Erythroblast (primary cell): ENCODE results near the gene LHFPL3.

Experiments
- DNase-seq, 2 experiments: peaks; one replicate each; lab custom pipeline; 2025; lab: John Stamatoyannopoulos, UW
- GATA1 ChIP-seq: IDR thresholded peaks from 2 replicates; pipeline ENCODE4 v1.6.1; 2011; ENCODE audit warnings: low read depth, mild to moderate bottlenecking, control low read depth, low read length, moderate library complexity
- POLR2A ChIP-seq: IDR thresholded peaks from 2 replicates; pipeline ENCODE4 v1.6.1; 2011; ENCODE audit warnings: mild to moderate bottlenecking, low read length

The LHFPL3 gene

GRCh38 chr7:104843198-104843597 lies 514.8 kb downstream of the LHFPL3 start:
- no peak for DNase-seq

DNA sequence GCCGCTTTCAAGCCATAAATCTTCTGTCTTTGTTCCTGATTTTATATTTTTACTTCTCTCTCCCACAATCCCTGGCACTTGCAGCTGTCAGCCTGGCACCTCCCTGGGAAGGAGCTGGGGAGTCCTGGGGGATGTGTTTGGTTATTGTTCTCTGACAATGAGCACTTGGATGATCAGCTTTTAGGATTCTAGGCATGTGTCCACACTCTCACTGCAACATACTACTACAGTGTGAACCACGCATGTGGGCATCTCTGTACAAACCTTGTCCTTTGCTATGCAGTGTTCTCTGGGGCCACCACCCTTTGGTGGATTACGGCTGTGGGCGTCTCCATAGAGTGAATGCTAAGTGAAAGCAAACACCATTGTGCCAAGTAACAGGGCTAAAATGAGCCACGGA lies 517.2 kb downstream of the LHFPL3 start:
- no peak for DNase-seq
- no peak for TF ChIP-seq GATA1
- no peak for TF ChIP-seq POLR2A

More at GRCh38 chr7:104843198-104843597, 514.8 kb downstream of the LHFPL3 start:
- TF ChIP-seq POLR2A (no peak), GATA1 (no peak)

GRCh38 chr7:104846731-104847130 lies 518.3 kb downstream of the LHFPL3 start:
- TF ChIP-seq GATA1: no peak
- TF ChIP-seq POLR2A: no peak
- no peak for DNase-seq

GRCh38 chr7:104848138-104848990 lies 520.0 kb downstream of the LHFPL3 start:
- TF ChIP-seq POLR2A: no peak
- TF ChIP-seq GATA1: no peak
- peak; percentile 10 to 56 for DNase-seq

- TF ChIP-seq GATA1 (no peak), POLR2A (no peak)
- no peak for DNase-seq
Observed at GRCh38 chr7:104850374-104850773, 522.0 kb downstream of the LHFPL3 start.

GRCh38 chr7:104851268-104851667 lies 522.9 kb downstream of the LHFPL3 start:
- TF ChIP-seq GATA1 (no peak), POLR2A (no peak)
- no peak for DNase-seq

- no peak for DNase-seq
- TF ChIP-seq POLR2A (no peak), GATA1 (no peak)
Observed at GRCh38 chr7:104852386-104852785, 524.0 kb downstream of the LHFPL3 start.

- no peak for DNase-seq
- no peak for TF ChIP-seq POLR2A
Observed at GRCh38 chr7:104855861-104856260, 527.5 kb downstream of the LHFPL3 start.

DNA sequence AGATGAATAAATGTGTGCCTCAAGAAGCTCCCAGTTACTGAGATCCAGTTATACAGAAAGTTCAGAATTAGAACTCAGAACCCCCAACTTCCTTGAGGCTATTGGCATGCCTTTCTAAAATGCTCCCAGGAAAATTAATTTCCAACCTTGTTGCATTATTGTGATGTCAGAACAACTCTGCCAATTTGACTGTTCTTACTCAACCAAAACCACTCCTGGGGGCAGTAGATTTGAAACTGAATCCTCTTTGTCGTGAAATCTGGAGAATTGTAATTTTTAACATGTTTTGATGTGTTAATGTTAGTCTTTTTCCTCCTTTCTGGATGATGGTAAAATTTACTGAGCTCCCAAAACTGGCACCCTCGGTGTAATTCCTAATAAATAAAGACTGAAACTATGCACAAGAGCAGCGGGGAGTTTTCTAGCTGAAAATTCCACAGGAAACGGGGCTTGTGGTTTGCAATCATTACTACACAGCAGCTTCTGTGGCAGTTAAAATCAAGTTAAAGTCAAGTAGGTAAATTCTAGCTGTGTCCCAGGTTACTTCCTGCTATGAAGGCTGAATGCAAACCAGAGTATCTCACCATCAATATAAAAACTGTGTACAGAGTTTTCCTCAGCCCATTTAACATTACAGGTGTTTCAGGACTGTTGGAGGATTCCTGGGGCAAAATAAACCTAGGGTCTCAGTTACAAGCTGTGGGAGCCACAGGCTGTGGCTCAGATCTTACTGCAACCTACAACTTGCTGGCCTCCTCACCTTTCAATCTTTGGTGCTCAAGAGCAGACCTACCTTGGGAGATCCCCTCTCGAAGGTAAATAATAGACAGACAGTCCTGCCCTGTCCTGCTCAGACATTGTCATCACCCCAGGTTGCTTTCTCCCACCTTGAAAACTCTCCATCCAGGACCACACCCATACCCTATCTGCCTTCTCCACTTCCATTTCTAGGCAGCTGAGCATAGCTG lies 529.3 kb downstream of the LHFPL3 start:
- TF ChIP-seq GATA1 (no peak), POLR2A (no peak)
- DNase-seq: no peak

DNA sequence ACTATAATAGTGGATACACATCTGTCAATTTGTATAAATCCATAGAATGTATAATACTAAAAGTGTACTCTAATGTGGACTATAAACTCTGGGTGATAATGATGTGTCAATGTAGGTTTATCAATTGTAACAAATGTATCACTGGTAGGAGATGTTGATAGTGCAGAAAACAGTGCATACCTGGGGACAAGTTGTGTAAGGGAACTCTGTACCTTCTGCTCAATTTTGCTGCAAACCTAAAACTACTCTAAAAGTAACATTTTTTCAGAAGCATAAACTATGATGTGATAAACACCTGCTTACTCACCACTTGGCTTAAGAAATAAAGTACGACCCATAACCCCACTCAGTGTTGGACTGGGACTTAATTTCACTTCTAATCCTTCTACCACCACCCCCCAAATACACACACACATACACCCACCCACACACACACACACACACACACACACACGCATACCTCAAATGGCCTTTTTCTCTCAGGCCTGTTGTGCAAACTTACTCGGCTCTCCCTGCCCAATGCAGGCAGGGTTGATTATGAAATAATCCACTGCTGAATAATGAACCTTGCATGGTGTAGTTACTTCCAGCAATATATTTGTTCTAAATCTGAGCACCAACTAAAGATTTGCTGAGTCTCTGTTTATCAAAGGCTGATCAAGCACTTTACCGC lies 531.5 kb downstream of the LHFPL3 start:
- DNase-seq: no peak
- no peak for TF ChIP-seq POLR2A
- no peak for TF ChIP-seq GATA1

DNA sequence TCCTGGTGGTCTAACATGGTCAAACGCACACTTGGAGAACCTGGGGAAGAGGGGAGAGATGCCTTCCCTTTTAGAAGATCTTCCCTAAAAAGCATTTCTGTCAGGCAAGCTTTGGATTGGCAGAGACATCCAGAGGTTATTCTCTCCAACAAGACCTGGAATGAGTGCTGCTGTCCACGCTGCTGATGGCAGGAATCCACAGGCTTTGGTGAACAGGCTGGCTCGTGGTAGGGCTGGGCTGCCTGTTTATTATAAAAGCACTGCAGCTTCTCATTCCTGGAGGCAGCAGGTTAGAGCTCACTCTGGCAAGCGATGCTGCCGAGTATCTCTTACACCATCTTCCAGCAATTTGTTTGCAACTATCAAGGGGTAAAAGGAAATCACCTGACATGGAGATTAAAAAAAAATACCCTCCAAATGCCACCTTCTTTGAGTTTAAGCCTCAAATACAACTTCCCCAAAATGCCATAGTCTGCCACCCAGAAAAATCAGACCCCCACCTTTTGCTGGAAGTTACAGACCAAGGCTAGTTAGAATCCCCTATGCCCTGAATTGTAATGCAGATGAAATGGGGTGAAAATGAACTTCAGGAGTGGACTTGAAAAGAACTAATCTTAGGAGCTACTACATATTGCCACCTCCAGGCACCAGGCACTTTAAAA lies 533.5 kb downstream of the LHFPL3 start:
- no peak for TF ChIP-seq GATA1
- TF ChIP-seq POLR2A: no peak
- DNase-seq: no peak

GRCh38 chr7:104862719-104863118 lies 534.3 kb downstream of the LHFPL3 start:
- TF ChIP-seq GATA1: no peak
- TF ChIP-seq POLR2A: no peak
- DNase-seq: no peak

DNA sequence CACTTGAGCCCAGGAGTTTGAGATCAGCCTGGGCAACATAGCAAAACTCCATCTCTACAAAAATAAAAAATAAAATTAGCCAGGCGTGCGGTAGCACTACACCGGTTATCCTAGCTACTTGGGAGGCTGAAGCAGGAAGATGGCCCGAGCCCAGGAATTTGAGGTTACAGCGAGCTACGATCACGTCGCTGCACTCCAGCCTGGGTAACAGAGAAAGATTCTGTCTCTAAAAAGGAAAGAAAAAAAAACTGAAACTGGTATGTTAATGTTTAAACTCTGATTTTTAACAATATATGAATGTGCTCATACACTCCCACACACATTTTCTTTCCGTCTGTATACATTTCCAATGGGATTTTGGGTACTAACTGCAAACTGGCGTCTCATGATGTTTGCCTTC lies 545.0 kb downstream of the LHFPL3 start:
- no peak for TF ChIP-seq GATA1
- TF ChIP-seq POLR2A: no peak
- no peak for DNase-seq

DNA sequence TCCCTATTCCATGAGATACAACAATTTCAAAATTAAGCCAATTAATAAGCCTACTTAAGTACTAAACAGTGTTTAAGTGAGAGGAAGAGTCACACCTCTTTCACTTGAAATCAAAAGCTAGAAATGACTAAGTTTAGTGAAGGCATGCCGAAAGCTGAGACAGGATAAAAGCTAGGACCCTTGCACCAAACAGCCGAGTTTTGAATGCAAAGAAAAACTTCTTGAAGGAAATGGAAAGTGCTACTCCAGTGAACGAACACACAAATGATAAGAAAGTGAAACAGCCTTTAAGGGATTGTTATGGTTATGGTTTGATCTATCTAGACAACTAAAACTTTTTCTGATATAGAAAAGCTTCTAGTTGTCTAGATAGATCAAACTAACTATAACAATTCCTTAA lies 550.2 kb downstream of the LHFPL3 start:
- no peak for DNase-seq
- TF ChIP-seq GATA1 (no peak), POLR2A (no peak)
